MM.1S (cell line): ENCODE data around the gene CDCP2.

Experiments
- DNase-seq: peaks from one replicate; pipeline ENCODE4 v3.0.0-alpha.2; 2015
- H2AFZ ChIP-seq: fragments of 300-600 bp; sonication (generic); 2 replicates; pipeline ENCODE4 v1.6.0; 2016; ENCODE audit warnings: antibody characterized with exemption, low read length
- H3F3A ChIP-seq: fragments of 300-600 bp; sonication (generic); 2 replicates; pipeline ENCODE4 v1.6.1; 2016; ENCODE audit warnings: mild to moderate bottlenecking, antibody characterized with exemption, low read length, moderate library complexity, mixed read lengths; ENCODE audit not compliant: insufficient read depth
- H3K27ac ChIP-seq: fragments of 300-600 bp; sonication (generic); 2 replicates; pipeline ENCODE4 v1.5.1; 2016; ENCODE audit warnings: mild to moderate bottlenecking, low read length
- H3K27me3 ChIP-seq: fragments of 300-600 bp; sonication (generic); replicated peaks from 2 replicates; pipeline ENCODE4 v1.6.0; 2016; ENCODE audit warnings: low read length; ENCODE audit not compliant: insufficient read depth
- H3K36me3 ChIP-seq: fragments of 300-600 bp; sonication (generic); replicated peaks from 2 replicates; pipeline ENCODE4 v1.6.1; 2016; ENCODE audit warnings: mild to moderate bottlenecking, low read length, mixed read lengths; ENCODE audit not compliant: insufficient read depth
- H3K4me1 ChIP-seq: fragments of 300-600 bp; sonication (generic); 2 replicates; pipeline ENCODE4 v1.6.1; 2016; ENCODE audit warnings: low read length, mixed read lengths
- H3K4me2 ChIP-seq: fragments of 300-600 bp; sonication (generic); 2 replicates; pipeline ENCODE4 v1.6.0; 2016; ENCODE audit warnings: low read depth, low read length
- H3K4me3 ChIP-seq: fragments of 300-600 bp; sonication (generic); 2 replicates; pipeline ENCODE4 v1.5.1; 2016; ENCODE audit warnings: low read length, mixed read lengths
- H3K79me2 ChIP-seq: fragments of 300-600 bp; sonication (generic); 2 replicates; pipeline ENCODE4 v1.6.1; 2016; ENCODE audit warnings: mixed run types, low read length, mixed read lengths
- H3K9ac ChIP-seq: fragments of 300-600 bp; sonication (generic); 2 replicates; pipeline ENCODE4 v1.6.1; 2016; ENCODE audit warnings: low read length, mixed read lengths
- H3K9me2 ChIP-seq: fragments of 300-600 bp; sonication (generic); replicated peaks from 2 replicates; pipeline ENCODE4 v1.6.1; 2016; ENCODE audit warnings: mild to moderate bottlenecking, low read length, mixed read lengths; ENCODE audit not compliant: insufficient read depth
- H3K9me3 ChIP-seq: fragments of 300-600 bp; sonication (generic); replicated peaks from 2 replicates; pipeline ENCODE4 v1.6.1; 2016; ENCODE audit warnings: mild to moderate bottlenecking, low read length, mixed read lengths; ENCODE audit not compliant: insufficient read depth
- H4K20me1 ChIP-seq: fragments of 300-600 bp; sonication (generic); 2 replicates; pipeline ENCODE4 v1.6.1; 2016; ENCODE audit warnings: mild to moderate bottlenecking, low read length, moderate library complexity, mixed read lengths; ENCODE audit not compliant: insufficient read depth
- EZH2 ChIP-seq: fragments of 300-600 bp; sonication (generic); optimal IDR thresholded peaks from 2 replicates; pipeline ENCODE3; 2017; ENCODE audit warnings: low read depth, mild to moderate bottlenecking, antibody characterized with exemption, low read length, mixed read lengths
- EZH2phosphoT487 ChIP-seq: fragments of 300-600 bp; sonication (generic); IDR thresholded peaks from 2 replicates; pipeline ENCODE4 v1.6.1; 2018; ENCODE audit warnings: antibody characterized with exemption, low read length
- TF ChIP-seq, protein P1 (sequence below): fragments of 300-600 bp; sonication (generic); IDR thresholded peaks from 2 replicates; pipeline ENCODE4 v1.5.1; 2016; ENCODE audit warnings: antibody characterized with exemption, low read length, mixed read lengths

Gene CDCP2

DNA sequence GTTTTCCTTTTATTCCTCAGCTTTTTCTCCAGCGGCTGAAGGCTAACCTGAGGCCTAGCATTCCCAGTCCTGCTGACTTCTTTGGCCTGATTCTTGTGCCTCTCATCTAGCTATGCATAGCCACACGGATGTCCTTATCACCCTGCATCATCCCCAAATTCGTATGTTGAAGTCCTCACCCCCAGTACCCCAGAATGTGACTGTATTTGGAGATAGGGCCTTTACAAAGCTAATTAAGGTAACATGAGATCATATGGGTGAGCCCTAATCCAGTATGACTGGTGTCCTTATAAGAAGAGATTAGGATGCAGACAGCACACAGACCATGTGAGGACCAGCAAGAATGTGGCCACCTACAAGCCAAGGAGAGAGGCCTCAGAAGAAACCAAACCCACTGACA lies 44.6 kb downstream of the CDCP2 start:
- Histone ChIP-seq H3K4me3 (no peak overlapping the region), H3K27me3 (no peaks in the 10 kb centered on the region), H3K79me2 (no peaks in the 10 kb centered on the region), H3K9me3 (no peaks in the 10 kb centered on the region), H4K20me1 (no peaks in the 10 kb centered on the region), H3K27ac (no peak overlapping the region), H3K36me3 (no peaks in the 10 kb centered on the region), H3K9ac (no peak overlapping the region), H3K4me2 (no peak overlapping the region), H3K4me1 (no peaks in the 10 kb centered on the region), H2AFZ (no peak overlapping the region), H3F3A (no peaks in the 10 kb centered on the region), H3K9me2 (no peaks in the 10 kb centered on the region)
- TF ChIP-seq, protein P1, sequence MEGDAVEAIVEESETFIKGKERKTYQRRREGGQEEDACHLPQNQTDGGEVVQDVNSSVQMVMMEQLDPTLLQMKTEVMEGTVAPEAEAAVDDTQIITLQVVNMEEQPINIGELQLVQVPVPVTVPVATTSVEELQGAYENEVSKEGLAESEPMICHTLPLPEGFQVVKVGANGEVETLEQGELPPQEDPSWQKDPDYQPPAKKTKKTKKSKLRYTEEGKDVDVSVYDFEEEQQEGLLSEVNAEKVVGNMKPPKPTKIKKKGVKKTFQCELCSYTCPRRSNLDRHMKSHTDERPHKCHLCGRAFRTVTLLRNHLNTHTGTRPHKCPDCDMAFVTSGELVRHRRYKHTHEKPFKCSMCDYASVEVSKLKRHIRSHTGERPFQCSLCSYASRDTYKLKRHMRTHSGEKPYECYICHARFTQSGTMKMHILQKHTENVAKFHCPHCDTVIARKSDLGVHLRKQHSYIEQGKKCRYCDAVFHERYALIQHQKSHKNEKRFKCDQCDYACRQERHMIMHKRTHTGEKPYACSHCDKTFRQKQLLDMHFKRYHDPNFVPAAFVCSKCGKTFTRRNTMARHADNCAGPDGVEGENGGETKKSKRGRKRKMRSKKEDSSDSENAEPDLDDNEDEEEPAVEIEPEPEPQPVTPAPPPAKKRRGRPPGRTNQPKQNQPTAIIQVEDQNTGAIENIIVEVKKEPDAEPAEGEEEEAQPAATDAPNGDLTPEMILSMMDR: no peak
- no peak for TF ChIP-seq EZH2phosphoT487
- no peak for TF ChIP-seq EZH2
- no peak for DNase-seq

DNA sequence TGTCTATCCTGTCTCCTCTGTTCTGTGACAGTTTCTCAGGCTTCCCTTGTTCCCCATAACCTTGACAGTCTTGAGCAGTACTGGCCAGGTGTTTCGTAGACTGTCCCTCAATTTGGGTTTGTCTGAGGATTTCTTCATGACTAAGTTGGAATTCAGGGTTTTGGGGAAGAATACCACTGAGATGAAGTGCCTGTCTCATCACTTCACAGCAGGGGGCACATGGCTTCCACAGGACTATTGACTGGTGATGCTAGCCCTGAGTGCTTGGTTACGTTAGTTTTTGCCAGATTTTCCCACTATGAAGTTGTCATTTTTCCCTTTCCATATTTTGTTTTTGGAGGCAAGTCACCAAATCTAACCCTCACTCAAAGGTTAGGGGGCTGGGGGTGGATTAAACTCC lies 45.7 kb downstream of the CDCP2 start:
- Histone ChIP-seq H3K4me3 (no peak overlapping the region), H3K36me3 (no peaks in the 10 kb centered on the region), H3K79me2 (no peaks in the 10 kb centered on the region), H3K27me3 (no peaks in the 10 kb centered on the region), H3F3A (no peaks in the 10 kb centered on the region), H3K9me2 (no peaks in the 10 kb centered on the region), H3K9ac (no peak overlapping the region), H4K20me1 (no peaks in the 10 kb centered on the region), H3K9me3 (no peaks in the 10 kb centered on the region), H3K4me2 (no peak overlapping the region), H3K4me1 (no peaks in the 10 kb centered on the region), H2AFZ (no peak overlapping the region), H3K27ac (no peak overlapping the region)
- DNase-seq: no peak
- TF ChIP-seq, protein P1: no peak
- no peak for TF ChIP-seq EZH2phosphoT487

DNA sequence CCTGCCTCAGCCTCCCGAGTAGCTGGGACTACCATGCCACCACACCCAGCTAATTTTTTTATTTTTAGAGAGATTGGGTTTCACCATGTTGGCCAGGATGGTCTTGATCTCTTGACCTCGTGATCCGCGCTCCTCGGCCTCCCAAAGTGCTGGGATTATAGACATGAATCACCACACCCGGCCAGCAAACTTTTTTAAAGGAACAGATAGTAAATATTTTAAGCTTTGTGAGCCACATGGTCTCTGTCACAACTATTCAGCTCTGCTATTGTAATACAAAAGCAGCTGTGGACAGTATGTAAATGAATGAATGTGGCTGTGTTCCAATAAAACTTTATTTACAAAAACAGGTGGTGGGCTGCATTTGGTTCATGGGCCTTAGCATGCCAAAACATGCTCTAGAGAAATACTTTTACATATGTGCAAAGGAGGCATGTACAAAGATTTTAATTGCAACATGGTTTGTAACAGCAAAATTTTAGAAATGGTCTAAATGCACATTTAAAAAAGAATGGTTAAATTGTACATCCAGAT lies 47.0 kb downstream of the CDCP2 start:
- Histone ChIP-seq H3K36me3 (no peaks in the 10 kb centered on the region), H3K4me3 (no peak overlapping the region), H3K79me2 (no peaks in the 10 kb centered on the region), H2AFZ (no peak overlapping the region), H3F3A (no peaks in the 10 kb centered on the region), H3K4me1 (no peaks in the 10 kb centered on the region), H3K9me2 (no peaks in the 10 kb centered on the region), H4K20me1 (no peaks in the 10 kb centered on the region), H3K9ac (no peak overlapping the region), H3K27ac (no peak overlapping the region), H3K27me3 (no peaks in the 10 kb centered on the region), H3K4me2 (no peak overlapping the region), H3K9me3 (no peaks in the 10 kb centered on the region)
- TF ChIP-seq EZH2phosphoT487 (no peak), EZH2 (no peak)
- TF ChIP-seq, protein P1: no peak
- DNase-seq: no peak
